HG02759 (cell line): ENCODE data around the gene ISX.
"Not testable (repeated sequence)": the region's sequence is repeated elsewhere in the genome, so short reads cannot be mapped to it uniquely, and the experiment has no call there.

ENCODE experiments used
- ATAC-seq: cut with Tn5 transposase; IDR thresholded peaks from one replicate; pipeline ENCODE4 v1.9.1; 2021; ENCODE audit warnings: mild to moderate bottlenecking, moderate library complexity; ENCODE audit not compliant: unreplicated experiment

The ISX gene

GRCh38 chr22:35065796-35066218 lies at the start of gene ISX:
Gene ISX, plus strand, starts transcription at chr22:35066158. Its CDS starts 930 bp downstream, at chr22:35067088.
- ATAC-seq: no peak

- ATAC-seq: no peak
These were observed 49.0 kb upstream of the ISX start for GRCh38 chr22:35016909-35017308.

GRCh38 chr22:35018995-35019394 lies 47.0 kb upstream of the ISX start:
- ATAC-seq: no peak

- no peak for ATAC-seq
These were observed 45.4 kb upstream of the ISX start for GRCh38 chr22:35020517-35020916.

GRCh38 chr22:35021161-35021560 lies 44.8 kb upstream of the ISX start:
- no peak for ATAC-seq

- ATAC-seq: no peak
These were observed 43.7 kb upstream of the ISX start for GRCh38 chr22:35022291-35022690.

GRCh38 chr22:35023692-35024363 lies 42.1 kb upstream of the ISX start:
- ATAC-seq: no peak

- ATAC-seq: no peak
These were observed 41.6 kb upstream of the ISX start for GRCh38 chr22:35024364-35024692.

- ATAC-seq: not testable (repeated sequence)
These were observed 35.8 kb upstream of the ISX start for GRCh38 chr22:35030112-35030511.

GRCh38 chr22:35032571-35032970 lies 33.4 kb upstream of the ISX start:
- ATAC-seq: no peak

- no peak for ATAC-seq
These were observed 32.2 kb upstream of the ISX start for GRCh38 chr22:35033635-35034296.

- ATAC-seq: no peak
These were observed 31.0 kb upstream of the ISX start for GRCh38 chr22:35034963-35035362.

- ATAC-seq: no peak
These were observed 28.9 kb upstream of the ISX start for GRCh38 chr22:35037089-35037488.

GRCh38 chr22:35039625-35040024 lies 26.3 kb upstream of the ISX start:
- ATAC-seq: no peak

- no peak for ATAC-seq
These were observed 22.6 kb upstream of the ISX start for GRCh38 chr22:35043252-35043933.

- no peak for ATAC-seq
These were observed 22.0 kb upstream of the ISX start for GRCh38 chr22:35043934-35044319.

GRCh38 chr22:35044607-35045390 lies 21.2 kb upstream of the ISX start:
- ATAC-seq: no peak

GRCh38 chr22:35045451-35045850 lies 20.5 kb upstream of the ISX start:
- ATAC-seq: no peak

GRCh38 chr22:35046744-35047462 lies 19.1 kb upstream of the ISX start:
- no peak for ATAC-seq

- ATAC-seq: not testable (repeated sequence)
These were observed 15.9 kb upstream of the ISX start for GRCh38 chr22:35050038-35050437.

GRCh38 chr22:35051013-35051535 lies 14.9 kb upstream of the ISX start:
- no peak for ATAC-seq
